Measurements from ENCODE around the gene PCBP4.

GRCh38 chr3:51938780-51939425 is 28.4 kb downstream of the PCBP4 start:
- no peak for TF ChIP-seq CTCF (IDR thresholded peaks at IDR 0.05; ENCODE audit: low read depth, low read length)
- TF ChIP-seq EZH2phosphoT487 (IDR thresholded peaks at IDR 0.05; ENCODE audit: low read depth) = no peak

Data from OCI-LY3 (cell line).